GM23338 (cell line): ENCODE data around the gene KATNAL2. TPM values are rescaled to one million over a fixed set of nuclear protein-coding genes. Genes with fewer than 3 reads are reported as not detected.

ENCODE experiments used
- ATAC-seq: fragments of 200-7000 bp; cut with Tn5 transposase; 3 replicates; pipeline ENCODE4 v1.9.1; 2020
- DNase-seq: peaks from one replicate; pipeline ENCODE4 v3.0.0-alpha.2; 2015; ENCODE audit warnings: low spot score
- H2AFZ ChIP-seq: fragments of 200-600 bp; sonication (generic); 2 replicates; pipeline ENCODE4 v1.8.0; 2016; ENCODE audit warnings: antibody characterized with exemption, mild to moderate bottlenecking, moderate library complexity
- H3F3A ChIP-seq: fragments of 200-600 bp; sonication (generic); replicated peaks from 2 replicates; pipeline ENCODE4 v1.8.0; 2017; ENCODE audit warnings: antibody characterized with exemption, mixed run types, low read depth
- H3K27ac ChIP-seq: fragments of 200-600 bp; sonication (generic); 2 replicates; pipeline ENCODE4 v1.6.1; 2016; ENCODE audit warnings: low read depth
- H3K27me3 ChIP-seq: fragments of 200-600 bp; sonication (generic); 2 replicates; pipeline ENCODE4 v1.8.0; 2016; ENCODE audit warnings: mild to moderate bottlenecking, mixed run types, moderate library complexity; ENCODE audit not compliant: insufficient read depth
- H3K36me3 ChIP-seq: fragments of 200-600 bp; sonication (generic); 2 replicates; pipeline ENCODE4 v1.8.0; 2016; ENCODE audit warnings: mild to moderate bottlenecking; ENCODE audit not compliant: insufficient read depth
- H3K4me1 ChIP-seq: fragments of 200-600 bp; sonication (generic); 2 replicates; pipeline ENCODE4 v1.8.0; 2016; ENCODE audit warnings: mild to moderate bottlenecking, moderate library complexity; ENCODE audit not compliant: insufficient read depth
- H3K4me2 ChIP-seq: fragments of 200-600 bp; sonication (generic); 2 replicates; pipeline ENCODE4 v1.7.1; 2017; ENCODE audit warnings: mixed run types
- H3K4me3 ChIP-seq: fragments of 200-600 bp; sonication (generic); 2 replicates; pipeline ENCODE4 v1.6.1; 2016; ENCODE audit warnings: mixed run types
- H3K79me2 ChIP-seq: fragments of 200-600 bp; sonication (generic); replicated peaks from 2 replicates; pipeline ENCODE4 v1.8.0; 2017; ENCODE audit warnings: mild to moderate bottlenecking; ENCODE audit not compliant: insufficient read depth
- H3K9me2 ChIP-seq: fragments of 200-600 bp; sonication (generic); 2 replicates; pipeline ENCODE4 v1.8.0; 2017; ENCODE audit not compliant: insufficient read depth
- H4K20me1 ChIP-seq: fragments of 200-600 bp; sonication (generic); replicated peaks from 2 replicates; pipeline ENCODE4 v1.8.0; 2017; ENCODE audit warnings: mild to moderate bottlenecking; ENCODE audit not compliant: insufficient read depth
- H3K27ac Mint-ChIP-seq: 2 replicates; pipeline ENCODE4 v1.8.0; 2020; ENCODE audit warnings: inconsistent platforms, mild to moderate bottlenecking, moderate library complexity, mixed read lengths
- H3K27me3 Mint-ChIP-seq: 3 replicates; pipeline ENCODE4 v1.8.0; 2022; ENCODE audit warnings: low read depth, mild to moderate bottlenecking, moderate library complexity, mixed read lengths, inconsistent platforms; ENCODE audit not compliant: insufficient read depth, poor library complexity
- H3K36me3 Mint-ChIP-seq: 3 replicates; pipeline ENCODE4 v1.8.0; 2021; ENCODE audit warnings: low read depth, mild to moderate bottlenecking, inconsistent platforms, moderate library complexity, mixed read lengths
- H3K4me1 Mint-ChIP-seq: 3 replicates; pipeline ENCODE4 v1.8.0; 2020; ENCODE audit warnings: mild to moderate bottlenecking, inconsistent platforms, mixed read lengths
- H3K4me3 Mint-ChIP-seq: 3 replicates; pipeline ENCODE4 v1.8.0; 2021; ENCODE audit warnings: moderate library complexity, mild to moderate bottlenecking, inconsistent platforms, mixed read lengths
- H3K9me3 Mint-ChIP-seq: 3 replicates; pipeline ENCODE4 v1.8.0; 2020; ENCODE audit warnings: moderate library complexity, mild to moderate bottlenecking, inconsistent platforms, mixed read lengths
- CREB1 ChIP-seq: fragments of 250-450 bp; sonication (Bioruptor Pico); IDR thresholded peaks from 2 replicates; pipeline ENCODE4 v1.5.0; 2020; ENCODE audit warnings: low read depth, mild to moderate bottlenecking, moderate library complexity
- EZH2 ChIP-seq: fragments of 200-600 bp; sonication (generic); IDR thresholded peaks from one replicate; pipeline ENCODE4 v1.8.0; 2017; ENCODE audit warnings: antibody characterized with exemption, mild to moderate bottlenecking, low read depth; ENCODE audit not compliant: unreplicated experiment
- EZH2phosphoT487 ChIP-seq: fragments of 200-600 bp; sonication (generic); IDR thresholded peaks from one replicate; pipeline ENCODE4 v1.8.1; 2018; ENCODE audit warnings: antibody characterized with exemption; ENCODE audit not compliant: unreplicated experiment
- JUNB ChIP-seq: IDR thresholded peaks from one replicate; pipeline ENCODE4 v1.6.1; 2016; ENCODE audit warnings: antibody characterized with exemption; ENCODE audit not compliant: unreplicated experiment
- NANOG ChIP-seq: IDR thresholded peaks from 2 replicates; pipeline ENCODE4 v1.6.1; 2016; ENCODE audit warnings: antibody characterized with exemption, borderline replicate concordance
- POLR2AphosphoS5 ChIP-seq: IDR thresholded peaks from 2 replicates; pipeline ENCODE4 v1.6.1; 2016; ENCODE audit warnings: antibody characterized with exemption, low read depth
- STAT1 ChIP-seq: IDR thresholded peaks from one replicate; pipeline ENCODE4 v1.6.1; 2016; ENCODE audit warnings: antibody characterized with exemption; ENCODE audit not compliant: unreplicated experiment
- ZNF114 ChIP-seq: fragments of 250-450 bp; sonication (Bioruptor Pico); IDR thresholded peaks from 2 replicates; pipeline ENCODE4 v1.5.0; 2020; ENCODE audit warnings: mild to moderate bottlenecking, moderate library complexity
- ZNF331 ChIP-seq: fragments of 250-450 bp; sonication (Bioruptor Pico); IDR thresholded peaks from 2 replicates; pipeline ENCODE4 v1.5.0; 2020; ENCODE audit warnings: low read depth, mild to moderate bottlenecking, moderate library complexity
- polyA plus RNA-seq: library from polyadenylated mRNA; unstranded; fragments of >200 nt; fragmentation: Nextera tagmentation; extraction: Ambion mirVana; gene quantifications from 2 replicates; pipeline ENCODE4 v1.2.1, GENCODE V29; 2016
- total RNA-seq: library from RNA; depleted of rRNA; stranded (reverse); fragments of >200 nt; shearing (Covaris generic); gene quantifications from 2 replicates; pipeline ENCODE4 v1.2.3, GENCODE V29; 2014
- TF ChIP-seq, protein P1 (sequence below), 2 experiments: fragments of 200-600 bp in 1 of 2; sonication (generic) in 1 of 2; conservative IDR thresholded peaks; 2 replicates each; pipeline versions ENCODE4 v1.5.1 to v1.6.1; 2016 to 2017; ENCODE audit warnings: antibody characterized with exemption in 2 of 2, low read depth in 2 of 2, mild to moderate bottlenecking in 2 of 2, moderate library complexity in 1 of 2
- TF ChIP-seq, protein P2 (sequence below): IDR thresholded peaks from one replicate; pipeline ENCODE4 v1.6.1; 2018; ENCODE audit warnings: antibody characterized with exemption; ENCODE audit not compliant: unreplicated experiment
- TF ChIP-seq, protein P3 (sequence below): IDR thresholded peaks from 2 replicates; pipeline ENCODE4 v1.6.1; 2016; ENCODE audit warnings: antibody characterized with exemption
- TF ChIP-seq, protein P4 (sequence below): fragments of 250-450 bp; sonication (Bioruptor Pico); IDR thresholded peaks from 2 replicates; pipeline ENCODE4 v1.5.0; 2020; ENCODE audit warnings: mild to moderate bottlenecking, moderate library complexity

KATNAL2 gene
- total and polyA plus RNA-seq, 2 experiments from 2014 or later = 11.8 TPM

DNA sequence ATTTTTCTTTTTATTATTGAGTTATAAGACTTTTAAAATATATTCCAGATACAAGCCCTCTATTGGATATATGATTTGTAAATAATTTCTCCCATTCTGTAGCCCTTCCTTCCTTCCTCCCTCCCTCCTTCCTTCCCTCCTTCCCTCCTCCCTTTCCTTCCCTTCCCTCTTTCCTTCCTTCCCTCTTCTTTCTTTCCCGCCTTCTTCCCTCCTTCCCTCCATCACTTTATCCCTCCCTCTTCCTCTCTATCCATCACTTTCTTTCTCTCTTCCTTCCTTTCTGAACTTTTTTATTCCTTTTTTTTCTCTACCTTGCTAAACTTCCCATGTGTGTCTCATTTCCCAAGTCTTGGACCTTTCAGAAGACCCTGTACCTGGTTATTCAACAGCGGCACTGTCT lies 163.5 kb downstream of the KATNAL2 start (continued):
- TF ChIP-seq, protein P1, sequence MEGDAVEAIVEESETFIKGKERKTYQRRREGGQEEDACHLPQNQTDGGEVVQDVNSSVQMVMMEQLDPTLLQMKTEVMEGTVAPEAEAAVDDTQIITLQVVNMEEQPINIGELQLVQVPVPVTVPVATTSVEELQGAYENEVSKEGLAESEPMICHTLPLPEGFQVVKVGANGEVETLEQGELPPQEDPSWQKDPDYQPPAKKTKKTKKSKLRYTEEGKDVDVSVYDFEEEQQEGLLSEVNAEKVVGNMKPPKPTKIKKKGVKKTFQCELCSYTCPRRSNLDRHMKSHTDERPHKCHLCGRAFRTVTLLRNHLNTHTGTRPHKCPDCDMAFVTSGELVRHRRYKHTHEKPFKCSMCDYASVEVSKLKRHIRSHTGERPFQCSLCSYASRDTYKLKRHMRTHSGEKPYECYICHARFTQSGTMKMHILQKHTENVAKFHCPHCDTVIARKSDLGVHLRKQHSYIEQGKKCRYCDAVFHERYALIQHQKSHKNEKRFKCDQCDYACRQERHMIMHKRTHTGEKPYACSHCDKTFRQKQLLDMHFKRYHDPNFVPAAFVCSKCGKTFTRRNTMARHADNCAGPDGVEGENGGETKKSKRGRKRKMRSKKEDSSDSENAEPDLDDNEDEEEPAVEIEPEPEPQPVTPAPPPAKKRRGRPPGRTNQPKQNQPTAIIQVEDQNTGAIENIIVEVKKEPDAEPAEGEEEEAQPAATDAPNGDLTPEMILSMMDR (conservative IDR thresholded peaks at IDR 0.05; ENCODE audit: low read depth in 2 of 2) = no peak
- TF ChIP-seq STAT1 = no peak
- no peak for TF ChIP-seq JUNB
- TF ChIP-seq EZH2 = no peak
- TF ChIP-seq CREB1 (CRISPR knock-in tag) = no peak
- no peak for TF ChIP-seq POLR2AphosphoS5

DNA sequence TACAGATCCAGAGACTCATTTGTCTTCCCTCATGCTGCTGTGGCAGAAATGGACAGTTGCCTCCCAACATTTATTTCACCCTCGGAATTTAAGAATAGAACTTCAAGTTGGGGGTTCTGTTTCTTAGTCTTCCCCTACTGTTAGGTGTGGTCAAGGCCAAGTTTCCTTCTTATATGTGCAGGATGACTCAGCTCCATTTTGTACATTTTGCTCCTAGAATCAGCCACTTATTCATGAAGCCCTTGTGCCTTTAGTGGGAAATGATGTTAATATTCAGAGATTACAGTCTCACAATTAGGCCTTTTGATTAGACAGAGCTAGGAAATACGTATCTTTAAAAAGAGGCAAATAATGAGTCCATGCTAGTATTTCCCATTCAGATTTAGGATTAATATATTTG lies 164.2 kb downstream of the KATNAL2 start:
- Histone ChIP-seq H3K27ac (no peak overlapping the region), H3K79me2 (no peaks in the 10 kb centered on the region), H4K20me1 (no peaks in the 10 kb centered on the region), H2AFZ (no peak overlapping the region), H3K27me3 (no peaks in the 10 kb centered on the region), H3K36me3 (no peaks in the 10 kb centered on the region), H3F3A (no peaks in the 10 kb centered on the region), H3K9me2 (0 out of 2 replicates have a peak, but pooled peaks cover 5% of the 10 kb centered on the region), H3K4me3 (no peak overlapping the region), H3K4me1 (0 out of 2 replicates have a peak, but pooled peaks cover 5% of the 10 kb centered on the region), H3K4me2 (no peak overlapping the region)
- no peak overlapping the region for H3K27ac Mint-ChIP-seq
- no peaks in the 10 kb centered on the region for H3K36me3 Mint-ChIP-seq
- H3K4me1 Mint-ChIP-seq = peaks cover 13% of the 10 kb centered on the region
- no peaks in the 10 kb centered on the region for H3K27me3 Mint-ChIP-seq
- H3K9me3 Mint-ChIP-seq = no peaks in the 10 kb centered on the region
- ATAC-seq (no peak), DNase-seq (no peak)
- H3K4me3 Mint-ChIP-seq = no peak overlapping the region
- TF ChIP-seq POLR2AphosphoS5 = no peak
- TF ChIP-seq STAT1 = no peak
- no peak for TF ChIP-seq EZH2
- TF ChIP-seq ZNF114 (CRISPR knock-in tag) = no peak
- TF ChIP-seq, protein P2, sequence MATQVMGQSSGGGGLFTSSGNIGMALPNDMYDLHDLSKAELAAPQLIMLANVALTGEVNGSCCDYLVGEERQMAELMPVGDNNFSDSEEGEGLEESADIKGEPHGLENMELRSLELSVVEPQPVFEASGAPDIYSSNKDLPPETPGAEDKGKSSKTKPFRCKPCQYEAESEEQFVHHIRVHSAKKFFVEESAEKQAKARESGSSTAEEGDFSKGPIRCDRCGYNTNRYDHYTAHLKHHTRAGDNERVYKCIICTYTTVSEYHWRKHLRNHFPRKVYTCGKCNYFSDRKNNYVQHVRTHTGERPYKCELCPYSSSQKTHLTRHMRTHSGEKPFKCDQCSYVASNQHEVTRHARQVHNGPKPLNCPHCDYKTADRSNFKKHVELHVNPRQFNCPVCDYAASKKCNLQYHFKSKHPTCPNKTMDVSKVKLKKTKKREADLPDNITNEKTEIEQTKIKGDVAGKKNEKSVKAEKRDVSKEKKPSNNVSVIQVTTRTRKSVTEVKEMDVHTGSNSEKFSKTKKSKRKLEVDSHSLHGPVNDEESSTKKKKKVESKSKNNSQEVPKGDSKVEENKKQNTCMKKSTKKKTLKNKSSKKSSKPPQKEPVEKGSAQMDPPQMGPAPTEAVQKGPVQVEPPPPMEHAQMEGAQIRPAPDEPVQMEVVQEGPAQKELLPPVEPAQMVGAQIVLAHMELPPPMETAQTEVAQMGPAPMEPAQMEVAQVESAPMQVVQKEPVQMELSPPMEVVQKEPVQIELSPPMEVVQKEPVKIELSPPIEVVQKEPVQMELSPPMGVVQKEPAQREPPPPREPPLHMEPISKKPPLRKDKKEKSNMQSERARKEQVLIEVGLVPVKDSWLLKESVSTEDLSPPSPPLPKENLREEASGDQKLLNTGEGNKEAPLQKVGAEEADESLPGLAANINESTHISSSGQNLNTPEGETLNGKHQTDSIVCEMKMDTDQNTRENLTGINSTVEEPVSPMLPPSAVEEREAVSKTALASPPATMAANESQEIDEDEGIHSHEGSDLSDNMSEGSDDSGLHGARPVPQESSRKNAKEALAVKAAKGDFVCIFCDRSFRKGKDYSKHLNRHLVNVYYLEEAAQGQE = no peak
- TF ChIP-seq, protein P3, sequence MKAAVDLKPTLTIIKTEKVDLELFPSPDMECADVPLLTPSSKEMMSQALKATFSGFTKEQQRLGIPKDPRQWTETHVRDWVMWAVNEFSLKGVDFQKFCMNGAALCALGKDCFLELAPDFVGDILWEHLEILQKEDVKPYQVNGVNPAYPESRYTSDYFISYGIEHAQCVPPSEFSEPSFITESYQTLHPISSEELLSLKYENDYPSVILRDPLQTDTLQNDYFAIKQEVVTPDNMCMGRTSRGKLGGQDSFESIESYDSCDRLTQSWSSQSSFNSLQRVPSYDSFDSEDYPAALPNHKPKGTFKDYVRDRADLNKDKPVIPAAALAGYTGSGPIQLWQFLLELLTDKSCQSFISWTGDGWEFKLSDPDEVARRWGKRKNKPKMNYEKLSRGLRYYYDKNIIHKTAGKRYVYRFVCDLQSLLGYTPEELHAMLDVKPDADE = no peak
- no peak for TF ChIP-seq EZH2phosphoT487
- TF ChIP-seq NANOG = no peak
- no peak for TF ChIP-seq ZNF331
- no peak for TF ChIP-seq JUNB
- no peak for TF ChIP-seq CREB1 (CRISPR knock-in tag)
- TF ChIP-seq, protein P4, sequence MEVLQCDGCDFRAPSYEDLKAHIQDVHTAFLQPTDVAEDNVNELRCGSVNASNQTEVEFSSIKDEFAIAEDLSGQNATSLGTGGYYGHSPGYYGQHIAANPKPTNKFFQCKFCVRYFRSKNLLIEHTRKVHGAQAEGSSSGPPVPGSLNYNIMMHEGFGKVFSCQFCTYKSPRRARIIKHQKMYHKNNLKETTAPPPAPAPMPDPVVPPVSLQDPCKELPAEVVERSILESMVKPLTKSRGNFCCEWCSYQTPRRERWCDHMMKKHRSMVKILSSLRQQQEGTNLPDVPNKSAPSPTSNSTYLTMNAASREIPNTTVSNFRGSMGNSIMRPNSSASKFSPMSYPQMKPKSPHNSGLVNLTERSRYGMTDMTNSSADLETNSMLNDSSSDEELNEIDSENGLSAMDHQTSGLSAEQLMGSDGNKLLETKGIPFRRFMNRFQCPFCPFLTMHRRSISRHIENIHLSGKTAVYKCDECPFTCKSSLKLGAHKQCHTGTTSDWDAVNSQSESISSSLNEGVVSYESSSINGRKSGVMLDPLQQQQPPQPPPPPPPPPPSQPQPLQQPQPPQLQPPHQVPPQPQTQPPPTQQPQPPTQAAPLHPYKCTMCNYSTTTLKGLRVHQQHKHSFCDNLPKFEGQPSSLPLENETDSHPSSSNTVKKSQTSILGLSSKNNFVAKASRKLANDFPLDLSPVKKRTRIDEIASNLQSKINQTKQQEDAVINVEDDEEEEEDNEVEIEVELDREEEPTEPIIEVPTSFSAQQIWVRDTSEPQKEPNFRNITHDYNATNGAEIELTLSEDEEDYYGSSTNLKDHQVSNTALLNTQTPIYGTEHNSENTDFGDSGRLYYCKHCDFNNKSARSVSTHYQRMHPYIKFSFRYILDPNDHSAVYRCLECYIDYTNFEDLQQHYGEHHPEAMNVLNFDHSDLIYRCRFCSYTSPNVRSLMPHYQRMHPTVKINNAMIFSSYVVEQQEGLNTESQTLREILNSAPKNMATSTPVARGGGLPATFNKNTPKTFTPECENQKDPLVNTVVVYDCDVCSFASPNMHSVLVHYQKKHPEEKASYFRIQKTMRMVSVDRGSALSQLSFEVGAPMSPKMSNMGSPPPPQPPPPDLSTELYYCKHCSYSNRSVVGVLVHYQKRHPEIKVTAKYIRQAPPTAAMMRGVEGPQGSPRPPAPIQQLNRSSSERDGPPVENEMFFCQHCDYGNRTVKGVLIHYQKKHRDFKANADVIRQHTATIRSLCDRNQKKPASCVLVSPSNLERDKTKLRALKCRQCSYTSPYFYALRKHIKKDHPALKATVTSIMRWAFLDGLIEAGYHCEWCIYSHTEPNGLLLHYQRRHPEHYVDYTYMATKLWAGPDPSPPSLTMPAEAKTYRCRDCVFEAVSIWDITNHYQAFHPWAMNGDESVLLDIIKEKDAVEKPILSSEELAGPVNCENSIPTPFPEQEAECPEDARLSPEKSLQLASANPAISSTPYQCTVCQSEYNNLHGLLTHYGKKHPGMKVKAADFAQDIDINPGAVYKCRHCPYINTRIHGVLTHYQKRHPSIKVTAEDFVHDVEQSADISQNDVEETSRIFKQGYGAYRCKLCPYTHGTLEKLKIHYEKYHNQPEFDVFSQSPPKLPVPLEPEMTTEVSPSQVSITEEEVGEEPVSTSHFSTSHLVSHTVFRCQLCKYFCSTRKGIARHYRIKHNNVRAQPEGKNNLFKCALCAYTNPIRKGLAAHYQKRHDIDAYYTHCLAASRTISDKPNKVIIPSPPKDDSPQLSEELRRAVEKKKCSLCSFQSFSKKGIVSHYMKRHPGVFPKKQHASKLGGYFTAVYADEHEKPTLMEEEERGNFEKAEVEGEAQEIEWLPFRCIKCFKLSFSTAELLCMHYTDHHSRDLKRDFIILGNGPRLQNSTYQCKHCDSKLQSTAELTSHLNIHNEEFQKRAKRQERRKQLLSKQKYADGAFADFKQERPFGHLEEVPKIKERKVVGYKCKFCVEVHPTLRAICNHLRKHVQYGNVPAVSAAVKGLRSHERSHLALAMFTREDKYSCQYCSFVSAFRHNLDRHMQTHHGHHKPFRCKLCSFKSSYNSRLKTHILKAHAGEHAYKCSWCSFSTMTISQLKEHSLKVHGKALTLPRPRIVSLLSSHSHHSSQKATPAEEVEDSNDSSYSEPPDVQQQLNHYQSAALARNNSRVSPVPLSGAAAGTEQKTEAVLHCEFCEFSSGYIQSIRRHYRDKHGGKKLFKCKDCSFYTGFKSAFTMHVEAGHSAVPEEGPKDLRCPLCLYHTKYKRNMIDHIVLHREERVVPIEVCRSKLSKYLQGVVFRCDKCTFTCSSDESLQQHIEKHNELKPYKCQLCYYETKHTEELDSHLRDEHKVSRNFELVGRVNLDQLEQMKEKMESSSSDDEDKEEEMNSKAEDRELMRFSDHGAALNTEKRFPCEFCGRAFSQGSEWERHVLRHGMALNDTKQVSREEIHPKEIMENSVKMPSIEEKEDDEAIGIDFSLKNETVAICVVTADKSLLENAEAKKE (CRISPR knock-in tag) = no peak
